Gastrocnemius medialis (tissue), 4 donors: ENCODE measurements around the gene NFASC.

Experiments
- CTCF ChIP-seq, 5 experiments: fragments of 450-650 bp in 3 of 5; fragments of 200-600 bp in 2 of 5; sonication (generic) in 2 of 5; IDR thresholded peaks in 4 of 5; conservative IDR thresholded peaks in 1 of 5; 1 replicate in 4 of 5; 2 replicates in 1 of 5; pipeline ENCODE4 v1.5.1; 2016 to 2019; ENCODE audit warnings: antibody characterized with exemption in 5 of 5, mild to moderate bottlenecking in 3 of 5, moderate library complexity in 3 of 5
- POLR2A ChIP-seq, 2 donors: fragments of 450-650 bp; IDR thresholded peaks; one replicate each; pipeline ENCODE4 v1.6.1; 2017; ENCODE audit warnings: antibody characterized with exemption in 2 of 2, mild to moderate bottlenecking in 2 of 2, moderate library complexity in 2 of 2

- no peak for TF ChIP-seq CTCF (IDR thresholded peaks at IDR 0.05 in 4 of 5, conservative IDR thresholded peaks at IDR 0.05 in 1 of 5)
- TF ChIP-seq POLR2A (IDR thresholded peaks at IDR 0.05) = no peak
These were observed 39.9 kb upstream of the NFASC start for GRCh38 chr1:204830747-204831146.
